Lung (tissue), 12 donors: ENCODE data around the gene PVR. TPM values are rescaled to one million over a fixed set of nuclear protein-coding genes. Genes with fewer than 3 reads are reported as not detected.

Source experiments
- ATAC-seq: fragments of 200-7000 bp; cut with Tn5 transposase; one replicate; pipeline ENCODE4 v1.9.1; 2020; ENCODE audit warnings: moderate number of reproducible peaks; ENCODE audit not compliant: insufficient read depth, low FRiP score
- DNase-seq, 3 donors: peaks; one replicate each; pipeline ENCODE4 v3.0.0-alpha.2; 2013 to 2017
- H3K27ac ChIP-seq, 2 donors: one replicate each; pipeline ENCODE4 v1.5.1; 2013; ENCODE audit warnings: mild to moderate bottlenecking in 2 of 2, moderate library complexity in 2 of 2, control low read depth in 1 of 2, inconsistent platforms in 1 of 2, low read depth in 1 of 2, low read length in 1 of 2
- H3K27me3 ChIP-seq, 3 donors: one replicate each; pipeline ENCODE4 v1.5.1; 2013; ENCODE audit warnings: low read length in 2 of 3; ENCODE audit not compliant: control insufficient read depth in 3 of 3, insufficient read depth in 3 of 3
- H3K36me3 ChIP-seq, 4 donors: one replicate each; pipeline ENCODE4 v1.5.1; 2013; ENCODE audit warnings: low read length in 4 of 4, mild to moderate bottlenecking in 1 of 4, moderate library complexity in 1 of 4; ENCODE audit not compliant: control insufficient read depth in 4 of 4, insufficient read depth in 4 of 4
- H3K4me1 ChIP-seq, 5 donors: one replicate each; pipeline ENCODE4 v1.5.1; 2013; ENCODE audit warnings: low read length in 5 of 5, mild to moderate bottlenecking in 2 of 5, moderate library complexity in 1 of 5; ENCODE audit not compliant: control insufficient read depth in 5 of 5, insufficient read depth in 5 of 5
- H3K4me3 ChIP-seq: one replicate; pipeline ENCODE4 v1.5.1; 2013; ENCODE audit warnings: mild to moderate bottlenecking, control low read depth, moderate library complexity
- H3K9ac ChIP-seq, 2 donors: one replicate each; pipeline ENCODE4 v1.5.1; 2013; ENCODE audit warnings: low read length in 2 of 2, control low read depth in 1 of 2; ENCODE audit not compliant: insufficient read depth in 1 of 2
- H3K9me3 ChIP-seq, 4 donors: one replicate each; pipeline ENCODE4 v1.5.1; 2013; ENCODE audit warnings: low read length in 3 of 4, mild to moderate bottlenecking in 1 of 4, moderate library complexity in 1 of 4; ENCODE audit not compliant: control insufficient read depth in 4 of 4, insufficient read depth in 3 of 4
- WGBS, 2 donors: extraction: QIAGEN DNeasy Blood & Tissue Kit; methylation state at CpG; one replicate each; pipeline ENCODE4 v1.1.7; 2013; 5-methylcytosine and 5-hydroxymethylcytosine counted together
- polyA plus RNA-seq, 2 donors: library from polyadenylated mRNA; stranded (reverse); fragments of 200-250 nt; gene quantifications; one replicate each; pipeline ENCODE4 v1.2.1, GENCODE V29; 2013
- total RNA-seq, 2 donors: library from RNA; depleted of rRNA in 1 of 2; stranded (reverse); fragments of >200 nt in 1 of 2; gene quantifications; one replicate each; pipeline ENCODE4 v1.2.1, GENCODE V29; 2014 to 2021
- TF ChIP-seq, protein P1 (sequence below): IDR thresholded peaks from 2 replicates; pipeline ENCODE4 v1.5.1; 2012; ENCODE audit warnings: mild to moderate bottlenecking; ENCODE audit errors: control extremely low read depth, extremely low read depth
- donor health status: control.
- donor health status: control.
- donor health status: Bipolar disorder and iron deficiency.
- donor health status: healthy.
- donor health status: DM: yes; HTN: yes; CAD: no.

The PVR gene
- total and polyA plus RNA-seq, 4 donors, result 26.4 to 51.6 (median 36.5) TPM

- 47 to 58% methylated on average over 14 of the region's 14 CpGs for WGBS, 2 donors
- H3K36me3 ChIP-seq, result no peaks in the 10 kb centered on the region
- ATAC-seq (no peak), DNase-seq (no peak)
- H3K4me3 ChIP-seq, result no peak overlapping the region
- no peak overlapping the region for H3K9ac ChIP-seq
- no peaks in the 10 kb centered on the region for H3K27me3 ChIP-seq
- H3K27ac ChIP-seq, result no peak overlapping the region
- TF ChIP-seq, protein P1, sequence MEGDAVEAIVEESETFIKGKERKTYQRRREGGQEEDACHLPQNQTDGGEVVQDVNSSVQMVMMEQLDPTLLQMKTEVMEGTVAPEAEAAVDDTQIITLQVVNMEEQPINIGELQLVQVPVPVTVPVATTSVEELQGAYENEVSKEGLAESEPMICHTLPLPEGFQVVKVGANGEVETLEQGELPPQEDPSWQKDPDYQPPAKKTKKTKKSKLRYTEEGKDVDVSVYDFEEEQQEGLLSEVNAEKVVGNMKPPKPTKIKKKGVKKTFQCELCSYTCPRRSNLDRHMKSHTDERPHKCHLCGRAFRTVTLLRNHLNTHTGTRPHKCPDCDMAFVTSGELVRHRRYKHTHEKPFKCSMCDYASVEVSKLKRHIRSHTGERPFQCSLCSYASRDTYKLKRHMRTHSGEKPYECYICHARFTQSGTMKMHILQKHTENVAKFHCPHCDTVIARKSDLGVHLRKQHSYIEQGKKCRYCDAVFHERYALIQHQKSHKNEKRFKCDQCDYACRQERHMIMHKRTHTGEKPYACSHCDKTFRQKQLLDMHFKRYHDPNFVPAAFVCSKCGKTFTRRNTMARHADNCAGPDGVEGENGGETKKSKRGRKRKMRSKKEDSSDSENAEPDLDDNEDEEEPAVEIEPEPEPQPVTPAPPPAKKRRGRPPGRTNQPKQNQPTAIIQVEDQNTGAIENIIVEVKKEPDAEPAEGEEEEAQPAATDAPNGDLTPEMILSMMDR, result no peak
- peaks cover 0 to 5% (median 0%) of the 10 kb centered on the region in 5 donors for H3K4me1 ChIP-seq
- H3K9me3 ChIP-seq, result peaks cover 0 to 7% (median 2%) of the 10 kb centered on the region in 4 donors
These were observed 66.8 kb downstream of the PVR start for GRCh38 chr19:44710483-44710882.

DNA sequence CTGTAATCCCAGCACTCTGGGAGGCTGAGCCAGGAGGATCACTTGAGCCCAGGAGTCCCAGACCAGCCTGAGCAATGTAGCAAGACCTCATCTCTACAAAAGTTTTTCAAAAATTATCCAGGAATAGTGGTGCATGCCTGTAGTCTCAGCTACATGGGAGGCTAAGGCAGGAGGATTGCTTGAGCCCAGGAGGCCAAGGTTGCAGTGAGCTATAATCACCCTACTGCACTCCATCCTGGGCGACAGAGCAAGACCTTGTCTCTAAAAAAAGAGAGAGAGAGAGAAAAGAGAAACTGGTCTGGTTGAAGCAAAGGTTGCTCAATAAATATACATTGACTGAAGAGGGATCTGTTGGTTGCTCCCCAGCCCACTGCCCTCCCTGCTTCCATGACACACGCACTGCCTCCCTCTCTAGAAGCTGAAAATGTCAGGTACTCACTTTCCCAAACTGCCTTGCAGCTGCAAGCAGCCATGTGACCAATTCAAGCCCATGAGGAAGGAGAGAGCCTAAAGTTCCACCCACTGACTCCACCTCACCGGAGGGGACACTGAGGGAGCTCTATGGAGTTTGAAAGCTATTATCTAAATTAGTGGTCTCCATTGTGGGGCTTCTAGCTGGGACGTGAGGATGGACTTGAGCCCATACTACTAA is 69.3 kb downstream of the PVR start:
- no peak for DNase-seq
- peaks cover 0 to 7% (median 2%) of the 10 kb centered on the region in 4 donors for H3K9me3 ChIP-seq
- no peaks in the 10 kb centered on the region for H3K27me3 ChIP-seq
- TF ChIP-seq, protein P1, result no peak
- H3K9ac ChIP-seq, result no peak overlapping the region
- H3K36me3 ChIP-seq, result no peaks in the 10 kb centered on the region
- WGBS, 2 donors, result 60 to 63% methylated on average over 4 of the region's 4 CpGs
- no peak for ATAC-seq
- H3K4me3 ChIP-seq, result no peak overlapping the region
- peaks cover 0 to 5% (median 0%) of the 10 kb centered on the region in 5 donors for H3K4me1 ChIP-seq
- H3K27ac ChIP-seq, result no peak overlapping the region

Other genes with a start within 250 kb of the PVR start
- 1 to 10 TPM; 1.4 to 6.4 TPM for gene ZNF285, start 242.3 kb upstream of the PVR start, total RNA-seq
- under 1 TPM; 0.56 to 0.63 TPM for gene ZNF285, start 242.3 kb upstream of the PVR start, polyA plus RNA-seq
- 1 to 10 TPM; 4.1 to 7.0 TPM for gene ZNF229, start 195.4 kb upstream of the PVR start, total RNA-seq
- under 1 TPM; 0.49 to 0.81 TPM for gene ZNF229, start 195.4 kb upstream of the PVR start, polyA plus RNA-seq
- gene ZNF180, start 143.4 kb upstream of the PVR start, total RNA-seq, result 10 to 100 TPM in 1 of 2 donors, 1 to 10 TPM in 1; 9.8 to 12.7 TPM
- 1 to 10 TPM; 3.0 to 4.0 TPM for gene ZNF180, start 143.4 kb upstream of the PVR start, polyA plus RNA-seq
- gene CEACAM20, start 114.2 kb upstream of the PVR start, total RNA-seq, result not detected
- gene CEACAM20, start 114.2 kb upstream of the PVR start, polyA plus RNA-seq, result not detected
- gene IGSF23, start 30.3 kb upstream of the PVR start, total RNA-seq, result not detected
- gene IGSF23, start 30.3 kb upstream of the PVR start, polyA plus RNA-seq, result not detected
- 1 to 10 TPM; 2.3 to 4.1 TPM for gene CEACAM19, start 27.6 kb downstream of the PVR start, total RNA-seq
- gene CEACAM19, start 27.6 kb downstream of the PVR start, polyA plus RNA-seq, result 1 to 10 TPM; 4.7 to 8.3 TPM
- gene CEACAM16, start 55.2 kb downstream of the PVR start, total RNA-seq, result under 1 TPM in 1 of 2 donors, not detected in 1; 0.26 TPM
- gene CEACAM16, start 55.2 kb downstream of the PVR start, polyA plus RNA-seq, result not detected
- gene BCL3, start 104.8 kb downstream of the PVR start, total RNA-seq, result 10 to 100 TPM; 17.6 to 63.8 TPM
- 100 to 1,000 TPM in 1 of 2 donors, 10 to 100 TPM in 1; 63.7 to 233 TPM for gene BCL3, start 104.8 kb downstream of the PVR start, polyA plus RNA-seq
- 1 to 10 TPM; 4.8 to 5.5 TPM for gene CBLC, start 134.0 kb downstream of the PVR start, total RNA-seq
- gene CBLC, start 134.0 kb downstream of the PVR start, polyA plus RNA-seq, result 1 to 10 TPM; 4.0 to 5.3 TPM
- 100 to 1,000 TPM; 168 to 225 TPM for gene BCAM, start 165.2 kb downstream of the PVR start, total RNA-seq
- 100 to 1,000 TPM in 1 of 2 donors, 10 to 100 TPM in 1; 59.2 to 202 TPM for gene BCAM, start 165.2 kb downstream of the PVR start, polyA plus RNA-seq
- gene NECTIN2, start 202.4 kb downstream of the PVR start, total RNA-seq, result 100 to 1,000 TPM in 1 of 2 donors, 10 to 100 TPM in 1; 90.4 to 117 TPM
- gene NECTIN2, start 202.4 kb downstream of the PVR start, polyA plus RNA-seq, result 10 to 100 TPM; 76.9 to 97.6 TPM
- gene TOMM40, start 247.3 kb downstream of the PVR start, total RNA-seq, result 10 to 100 TPM; 17.6 to 76.8 TPM
- gene TOMM40, start 247.3 kb downstream of the PVR start, polyA plus RNA-seq, result 10 to 100 TPM; 55.0 to 69.4 TPM